ENCODE data around the gene CKLF.

CKLF gene

DNA sequence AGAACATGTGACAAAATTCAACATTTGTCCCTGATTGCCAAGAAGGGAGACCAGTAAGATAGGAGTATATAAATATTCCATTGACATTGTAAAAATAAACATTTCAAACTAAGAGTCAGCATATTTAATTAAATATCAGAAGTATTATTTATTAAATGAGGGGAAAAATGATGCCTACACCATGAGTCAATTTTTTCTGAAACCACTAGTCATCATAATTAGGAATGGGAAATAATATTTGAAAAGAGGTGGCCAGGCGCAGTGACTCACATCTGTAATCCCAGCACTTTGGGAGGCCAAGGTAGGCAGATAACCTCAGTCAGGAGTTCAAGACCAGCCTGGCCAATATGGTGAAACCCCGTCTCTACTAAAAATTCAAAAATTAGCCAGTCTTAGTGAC lies 16.0 kb downstream of the CKLF start:
- Mint-ChIP-seq H3K4me1 (peaks cover 20% of the 10 kb centered on the region), H3K9me3 (peaks cover 3% of the 10 kb centered on the region), H3K27me3 (no peaks in the 10 kb centered on the region), H3K27ac (no peak overlapping the region), H3K4me3 (no peak overlapping the region), H3K36me3 (peaks cover 9% of the 10 kb centered on the region)

DNA sequence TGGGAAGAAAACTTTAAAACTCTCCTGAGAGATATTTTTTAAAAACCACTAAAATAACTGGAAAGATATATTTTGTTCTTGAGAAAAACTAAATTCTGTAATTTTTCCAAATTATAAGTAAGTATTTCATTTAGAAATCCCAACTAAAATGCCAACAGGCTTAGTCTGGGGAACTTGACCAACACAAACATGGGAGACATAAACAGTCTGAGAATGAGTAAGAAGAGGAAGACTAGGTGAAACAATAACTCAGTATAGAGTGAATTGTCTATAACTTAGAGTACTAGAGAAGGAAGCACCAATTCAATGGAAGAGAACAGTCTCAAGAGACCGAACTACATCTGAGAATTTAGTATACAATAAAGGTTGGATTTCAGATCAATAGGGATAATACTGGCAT lies 16.8 kb downstream of the CKLF start:
- H3K4me3 Mint-ChIP-seq: no peak overlapping the region
- peaks cover 14% of the 10 kb centered on the region for H3K4me1 Mint-ChIP-seq
- H3K27ac Mint-ChIP-seq: no peak overlapping the region
- peaks cover 9% of the 10 kb centered on the region for H3K36me3 Mint-ChIP-seq
- H3K9me3 Mint-ChIP-seq: peaks cover 3% of the 10 kb centered on the region
- no peaks in the 10 kb centered on the region for H3K27me3 Mint-ChIP-seq

DNA sequence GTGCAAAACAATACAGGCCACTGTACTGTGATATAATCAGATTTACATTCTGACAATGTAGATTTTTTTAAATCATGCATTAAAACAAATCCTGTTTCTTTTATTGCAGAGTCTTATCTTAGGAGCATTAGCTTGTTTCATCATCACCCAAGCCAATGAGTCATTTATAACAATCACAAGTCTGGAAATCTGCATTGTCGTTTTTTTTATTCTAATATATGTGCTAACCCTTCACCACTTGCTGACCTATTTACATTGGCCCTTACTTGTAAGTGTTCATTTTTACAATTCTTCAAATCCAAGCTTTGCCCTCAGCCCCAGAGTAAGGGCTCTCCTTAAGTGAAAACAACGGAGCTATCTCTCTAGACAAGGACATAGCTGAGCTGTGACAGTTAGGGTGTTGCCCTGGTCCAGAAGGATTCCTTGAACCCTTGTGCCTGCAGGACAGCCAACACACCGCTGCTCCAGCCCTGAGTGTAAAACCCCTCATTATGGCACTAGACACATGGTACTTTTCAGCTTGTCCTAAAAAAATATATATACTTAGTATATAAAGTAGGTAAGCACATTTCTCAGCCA lies 17.5 kb downstream of the CKLF start:
- peaks cover 10% of the 10 kb centered on the region for H3K4me1 Mint-ChIP-seq
- H3K9me3 Mint-ChIP-seq: peaks cover 3% of the 10 kb centered on the region
- no peaks in the 10 kb centered on the region for H3K27me3 Mint-ChIP-seq
- H3K4me3 Mint-ChIP-seq: no peak overlapping the region
- H3K36me3 Mint-ChIP-seq: peaks cover 9% of the 10 kb centered on the region
- H3K27ac Mint-ChIP-seq: no peak overlapping the region

DNA sequence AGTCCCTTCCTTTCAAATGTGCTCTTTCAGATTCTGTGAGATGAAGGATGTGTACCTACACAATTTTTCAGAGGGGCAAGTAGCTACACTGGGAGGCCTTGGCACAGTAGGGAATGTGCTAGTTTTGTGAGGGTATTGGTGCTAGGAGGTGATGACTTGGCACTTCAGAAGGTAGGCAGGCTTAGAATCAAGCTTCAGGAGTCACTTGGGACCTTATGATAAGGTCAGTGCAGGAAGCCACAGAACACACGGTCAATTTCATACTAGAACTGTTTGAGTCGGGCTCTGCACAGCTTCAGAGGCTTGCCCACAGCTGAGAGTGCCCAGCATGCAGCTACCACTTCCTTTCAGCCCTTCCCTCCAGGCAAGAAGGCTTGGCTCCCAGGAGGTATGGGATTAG lies 20.0 kb downstream of the CKLF start:
- Mint-ChIP-seq H3K27me3 (no peaks in the 10 kb centered on the region), H3K4me1 (peaks cover 9% of the 10 kb centered on the region), H3K9me3 (peaks cover 2% of the 10 kb centered on the region), H3K36me3 (peaks cover 4% of the 10 kb centered on the region), H3K4me3 (no peak overlapping the region), H3K27ac (no peak overlapping the region)

DNA sequence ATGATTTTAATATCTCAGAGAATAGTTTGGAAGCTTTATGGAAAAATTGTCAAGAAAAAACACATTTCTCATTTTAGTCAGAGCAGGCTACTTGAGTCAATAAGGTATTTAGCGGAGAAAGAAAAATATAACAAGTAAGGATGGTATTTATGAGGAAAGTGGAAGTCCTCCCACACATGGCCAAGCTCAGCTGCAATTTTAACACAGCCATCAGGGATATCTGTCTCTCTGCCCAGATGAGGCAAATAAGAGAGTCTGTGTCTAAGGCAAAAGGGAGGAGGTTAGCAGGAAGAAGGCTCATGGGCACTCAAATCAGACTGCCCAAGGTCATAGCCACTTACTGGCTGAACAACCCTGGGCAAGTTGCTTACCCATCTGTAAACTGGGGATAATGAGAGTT lies 21.7 kb downstream of the CKLF start:
- no peaks in the 10 kb centered on the region for H3K9me3 Mint-ChIP-seq

DNA sequence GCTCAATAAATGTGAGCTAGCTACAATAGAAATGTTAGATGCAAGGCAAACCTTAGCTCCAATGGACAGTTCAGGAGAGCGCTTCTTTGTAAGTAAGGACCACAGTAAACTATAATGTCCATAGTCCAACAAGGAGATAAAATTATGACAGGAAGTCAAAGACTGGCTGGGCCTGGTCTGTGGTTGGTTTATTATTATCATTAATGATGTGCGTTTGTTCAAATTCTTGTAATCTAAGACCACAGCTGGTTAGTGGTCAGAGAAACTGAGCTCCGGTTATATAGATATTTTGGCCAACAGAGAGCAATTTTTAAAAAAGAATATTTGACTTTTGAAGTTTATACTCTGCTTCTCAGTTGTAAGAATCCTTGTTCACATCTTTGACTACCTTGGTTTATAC lies 22.2 kb downstream of the CKLF start:
- H3K4me1 Mint-ChIP-seq: peaks cover 7% of the 10 kb centered on the region
- H3K27me3 Mint-ChIP-seq: peaks cover 5% of the 10 kb centered on the region
- H3K27ac Mint-ChIP-seq: no peak overlapping the region
- no peak overlapping the region for H3K4me3 Mint-ChIP-seq
- no peaks in the 10 kb centered on the region for H3K36me3 Mint-ChIP-seq
- no peaks in the 10 kb centered on the region for H3K9me3 Mint-ChIP-seq

More for the DNA sequence above, 21.7 kb downstream of the CKLF start:
- Mint-ChIP-seq H3K4me3 (no peak overlapping the region), H3K27ac (no peak overlapping the region), H3K27me3 (peaks cover 3% of the 10 kb centered on the region), H3K36me3 (no peaks in the 10 kb centered on the region), H3K4me1 (peaks cover 4% of the 10 kb centered on the region)

DNA sequence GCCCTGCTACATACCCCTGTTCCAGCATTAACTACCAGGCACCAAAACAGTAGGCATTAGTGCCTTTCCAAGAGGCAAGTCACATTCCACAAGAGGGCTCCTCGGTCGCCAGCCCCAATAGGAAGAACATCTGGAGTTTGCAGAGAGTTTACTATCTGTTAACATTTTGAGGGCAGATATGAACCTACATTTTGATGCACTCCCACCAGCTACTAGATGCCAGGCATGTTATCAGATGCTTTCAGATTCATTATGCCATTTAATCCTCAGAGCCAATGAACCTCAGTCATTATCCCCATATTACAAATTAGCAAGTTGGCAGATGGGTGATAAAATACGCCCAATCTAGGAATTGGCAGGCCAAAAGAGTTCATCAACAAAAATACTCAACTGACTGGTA lies 22.7 kb downstream of the CKLF start:
- Mint-ChIP-seq H3K27me3 (peaks cover 8% of the 10 kb centered on the region), H3K4me1 (peaks cover 8% of the 10 kb centered on the region), H3K36me3 (no peaks in the 10 kb centered on the region), H3K4me3 (no peak overlapping the region), H3K9me3 (no peaks in the 10 kb centered on the region), H3K27ac (no peak overlapping the region)

DNA sequence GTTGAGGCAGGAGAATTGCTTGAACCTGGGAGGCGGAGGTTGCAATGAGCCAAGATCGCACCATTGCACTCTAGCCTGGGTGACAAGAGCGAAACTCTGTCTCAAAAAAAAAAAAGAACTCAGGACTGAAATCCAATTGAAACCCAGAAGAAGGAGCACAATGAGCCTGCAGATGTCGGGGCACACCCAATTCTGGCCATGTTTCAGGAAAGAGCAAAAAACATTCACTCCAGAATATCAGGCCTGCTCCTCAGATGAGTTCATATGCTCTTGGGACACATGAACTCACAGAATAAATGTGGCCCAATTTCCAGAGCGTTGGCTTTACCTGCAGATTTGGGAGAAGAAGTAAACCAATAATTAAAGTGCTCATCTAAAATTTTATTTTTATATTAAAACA lies 23.9 kb downstream of the CKLF start:
- Mint-ChIP-seq H3K27me3 (peaks cover 8% of the 10 kb centered on the region), H3K27ac (no peak overlapping the region), H3K4me1 (peaks cover 8% of the 10 kb centered on the region), H3K36me3 (no peaks in the 10 kb centered on the region), H3K9me3 (no peaks in the 10 kb centered on the region), H3K4me3 (no peak overlapping the region)

DNA sequence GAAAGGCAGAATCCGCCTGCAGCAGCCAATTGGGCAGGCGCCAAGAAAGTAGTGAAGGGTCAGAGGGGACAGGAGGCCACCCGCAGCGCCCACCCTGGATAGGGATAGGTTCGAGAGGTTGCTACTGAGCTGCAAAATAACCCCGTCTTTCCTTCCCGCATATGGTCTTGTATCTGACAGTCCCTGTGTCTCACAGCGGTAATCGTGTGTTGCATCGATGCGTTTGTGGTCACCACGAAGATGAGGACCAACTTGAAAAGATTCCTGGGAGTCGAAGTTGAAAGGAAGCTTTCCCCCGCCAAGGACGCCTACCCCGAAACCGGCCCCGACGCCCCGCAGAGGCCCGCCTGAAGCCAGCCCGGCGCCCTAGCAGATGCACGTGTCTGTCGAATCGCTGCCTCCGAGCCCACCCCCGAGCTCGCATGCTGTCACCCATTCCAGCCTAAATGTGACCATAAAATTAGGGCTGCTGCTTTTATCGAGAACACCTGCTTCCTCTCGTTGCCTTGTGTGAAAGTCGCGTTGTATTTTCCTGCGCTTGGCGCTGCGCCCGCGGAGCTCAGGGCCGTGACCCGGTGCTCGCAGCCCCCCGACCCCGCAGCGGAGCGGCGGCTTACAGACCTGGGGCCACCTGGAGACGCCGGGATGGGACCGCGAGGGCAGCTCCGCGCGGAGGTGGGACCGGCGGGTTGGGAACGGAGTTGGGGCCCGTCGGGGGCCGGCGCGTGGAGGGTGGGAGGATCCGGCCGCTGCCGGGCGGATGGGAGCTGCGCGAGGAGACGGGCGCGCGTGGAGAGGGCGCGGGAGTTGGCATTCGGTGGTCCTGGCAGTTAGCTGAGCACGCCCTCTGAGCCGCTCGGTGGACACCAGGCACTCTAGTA lies 26.5 kb downstream of the CKLF start, which contains the start of gene CMTM2:
Gene CMTM2 (plus strand): TSS at position 813 of the 881 bp plus-strand sequence. CDS start 145 bp downstream, outside the sequence.
- H3K36me3 Mint-ChIP-seq: no peaks in the 10 kb centered on the region
- H3K27me3 Mint-ChIP-seq: peaks cover 8% of the 10 kb centered on the region
- H3K4me1 Mint-ChIP-seq: peaks cover 8% of the 10 kb centered on the region
- H3K4me3 Mint-ChIP-seq: peak within 1 kb of the TSS; percentile 75
- no peak within 1 kb of the TSS for H3K27ac Mint-ChIP-seq
- no peaks in the 10 kb centered on the region for H3K9me3 Mint-ChIP-seq

DNA sequence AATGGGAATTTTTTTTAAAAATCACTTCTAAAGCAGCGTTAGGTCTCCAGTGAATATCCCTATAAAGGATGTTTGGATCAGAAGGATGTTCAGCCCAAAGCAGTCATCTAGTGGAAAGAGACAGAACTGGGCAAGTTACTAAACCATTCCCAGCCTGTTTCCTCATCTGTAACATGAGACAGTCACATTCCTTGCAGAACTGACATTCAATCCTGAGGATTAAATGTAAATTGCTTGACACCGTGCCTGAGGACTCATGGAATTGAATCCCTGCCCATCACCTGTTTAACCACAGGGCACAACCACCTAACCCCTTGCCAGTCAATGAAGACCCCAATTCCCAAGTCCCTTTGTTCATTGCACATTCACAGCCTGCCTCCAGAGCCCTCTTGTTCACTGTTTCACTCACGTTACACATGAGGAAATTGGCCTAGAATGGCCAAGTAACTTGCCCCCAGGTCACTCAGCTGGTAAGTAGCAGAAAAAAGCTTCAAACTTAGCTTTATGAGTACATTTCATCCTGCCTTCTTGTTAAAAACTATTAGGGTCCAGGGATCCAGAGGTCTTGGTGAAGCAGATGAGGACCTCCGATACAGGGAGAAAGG lies 28.3 kb downstream of the CKLF start:
- Mint-ChIP-seq H3K27ac (no peak overlapping the region), H3K4me1 (peaks cover 8% of the 10 kb centered on the region), H3K36me3 (no peaks in the 10 kb centered on the region), H3K4me3 (no peak overlapping the region), H3K27me3 (peaks cover 8% of the 10 kb centered on the region), H3K9me3 (no peaks in the 10 kb centered on the region)

DNA sequence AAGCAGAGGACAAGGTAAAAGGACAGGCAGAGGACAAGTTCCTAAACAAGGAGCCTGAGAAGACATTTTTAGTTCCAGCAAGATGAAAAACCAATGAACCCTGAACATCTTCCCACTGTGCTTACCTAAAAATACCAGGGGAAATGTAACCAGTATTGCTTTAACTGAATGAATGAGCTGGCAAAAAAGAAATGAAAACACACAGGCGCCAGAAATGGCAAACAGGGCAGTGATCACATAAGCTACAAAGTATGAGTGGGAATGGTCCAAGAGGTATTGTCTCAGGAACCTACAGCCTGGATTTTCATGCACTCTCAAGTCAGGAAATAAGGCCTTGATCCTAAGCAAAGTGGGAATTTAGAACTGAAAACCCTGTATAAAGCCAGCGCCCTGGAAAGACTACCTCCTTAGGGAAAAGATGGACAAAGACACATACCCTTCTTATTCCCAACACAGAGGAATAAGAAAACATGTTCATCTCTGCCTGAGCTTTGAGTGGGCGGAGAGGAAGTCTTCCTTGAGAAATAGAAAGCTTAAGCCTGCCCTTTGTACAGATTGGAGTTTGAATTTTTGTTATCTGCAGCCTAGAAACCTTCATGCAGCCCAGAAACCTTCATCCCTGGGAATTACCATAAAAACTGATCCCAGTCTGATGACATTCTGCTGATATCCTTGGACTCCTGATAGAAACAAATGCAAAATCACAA lies 29.0 kb downstream of the CKLF start:
- H3K4me1 Mint-ChIP-seq: peaks cover 8% of the 10 kb centered on the region
- H3K9me3 Mint-ChIP-seq: no peaks in the 10 kb centered on the region
- H3K27ac Mint-ChIP-seq: peak overlapping the region; percentile 35
- H3K27me3 Mint-ChIP-seq: peaks cover 8% of the 10 kb centered on the region
- no peak overlapping the region for H3K4me3 Mint-ChIP-seq
- H3K36me3 Mint-ChIP-seq: no peaks in the 10 kb centered on the region

DNA sequence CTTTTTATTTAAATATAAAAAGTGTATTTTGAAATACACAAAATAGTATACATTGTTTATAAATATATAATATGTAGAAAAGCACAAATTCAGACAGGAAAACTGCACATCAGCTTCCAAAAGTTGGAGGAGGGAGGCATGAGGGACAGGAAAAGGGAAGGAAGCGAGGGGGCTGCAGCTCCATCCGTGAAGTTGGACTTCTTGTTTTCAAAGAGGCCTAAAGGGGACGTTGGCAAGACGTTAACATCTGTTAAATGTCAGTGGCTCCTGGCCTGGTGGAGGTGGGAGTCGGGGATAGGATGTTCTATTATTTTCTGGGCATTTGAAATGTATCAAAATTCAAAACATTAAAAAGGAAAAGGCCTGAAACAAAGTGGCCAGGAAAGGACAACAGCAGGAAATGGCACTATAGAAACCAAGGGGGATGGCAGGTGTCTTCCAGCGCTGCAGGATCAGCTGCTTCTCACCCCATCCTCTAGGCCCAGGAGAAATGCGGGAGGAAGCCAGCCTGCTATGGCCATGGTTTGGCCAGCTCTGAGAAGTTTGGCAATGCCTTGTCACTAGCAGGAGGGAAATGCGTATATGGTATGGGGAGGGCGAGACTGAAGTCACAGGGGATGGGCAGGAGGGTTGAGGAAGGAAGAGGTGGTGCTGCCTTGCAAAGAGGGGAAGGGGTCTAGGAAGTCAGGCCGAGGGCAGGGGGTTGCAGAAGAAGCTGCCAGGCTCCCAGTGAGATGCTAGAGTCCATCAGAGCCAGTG lies 33.3 kb downstream of the CKLF start:
- Mint-ChIP-seq H3K27me3 (no peaks in the 10 kb centered on the region), H3K4me3 (no peak overlapping the region), H3K27ac (no peak overlapping the region), H3K9me3 (no peaks in the 10 kb centered on the region), H3K36me3 (no peaks in the 10 kb centered on the region), H3K4me1 (peaks cover 28% of the 10 kb centered on the region)

DNA sequence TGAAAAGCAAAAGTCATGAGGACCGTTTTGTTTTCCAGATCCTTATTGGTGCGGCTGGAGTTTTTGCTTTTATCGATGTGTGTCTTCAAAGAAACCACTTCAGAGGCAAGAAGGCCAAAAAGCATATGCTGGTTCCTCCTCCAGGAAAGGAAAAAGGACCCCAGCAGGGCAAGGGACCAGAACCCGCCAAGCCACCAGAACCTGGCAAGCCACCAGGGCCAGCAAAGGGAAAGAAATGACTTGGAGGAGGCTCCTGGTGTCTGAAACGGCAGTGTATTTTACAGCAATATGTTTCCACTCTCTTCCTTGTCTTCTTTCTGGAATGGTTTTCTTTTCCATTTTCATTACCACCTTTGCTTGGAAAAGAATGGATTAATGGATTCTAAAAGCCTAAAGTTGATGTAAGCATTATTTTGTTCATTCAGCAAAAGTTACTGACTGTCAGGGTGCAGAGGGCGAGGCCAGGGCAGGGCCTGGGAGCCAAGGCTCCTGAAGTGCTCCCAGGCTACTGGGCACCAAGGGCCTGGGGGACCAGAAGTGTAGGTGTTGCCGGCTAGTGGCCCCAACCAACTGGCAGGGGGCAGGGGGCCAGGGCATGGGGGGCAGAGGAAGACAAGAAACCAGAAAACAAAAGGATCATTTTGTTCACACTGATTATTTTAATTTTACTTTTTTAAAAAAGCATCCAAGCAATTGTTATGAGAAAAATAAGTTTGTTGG lies 35.7 kb downstream of the CKLF start:
- Mint-ChIP-seq H3K27ac (peak overlapping the region; percentile 84), H3K9me3 (no peaks in the 10 kb centered on the region), H3K4me1 (peaks cover 30% of the 10 kb centered on the region), H3K4me3 (no peak overlapping the region), H3K27me3 (no peaks in the 10 kb centered on the region), H3K36me3 (no peaks in the 10 kb centered on the region)

DNA sequence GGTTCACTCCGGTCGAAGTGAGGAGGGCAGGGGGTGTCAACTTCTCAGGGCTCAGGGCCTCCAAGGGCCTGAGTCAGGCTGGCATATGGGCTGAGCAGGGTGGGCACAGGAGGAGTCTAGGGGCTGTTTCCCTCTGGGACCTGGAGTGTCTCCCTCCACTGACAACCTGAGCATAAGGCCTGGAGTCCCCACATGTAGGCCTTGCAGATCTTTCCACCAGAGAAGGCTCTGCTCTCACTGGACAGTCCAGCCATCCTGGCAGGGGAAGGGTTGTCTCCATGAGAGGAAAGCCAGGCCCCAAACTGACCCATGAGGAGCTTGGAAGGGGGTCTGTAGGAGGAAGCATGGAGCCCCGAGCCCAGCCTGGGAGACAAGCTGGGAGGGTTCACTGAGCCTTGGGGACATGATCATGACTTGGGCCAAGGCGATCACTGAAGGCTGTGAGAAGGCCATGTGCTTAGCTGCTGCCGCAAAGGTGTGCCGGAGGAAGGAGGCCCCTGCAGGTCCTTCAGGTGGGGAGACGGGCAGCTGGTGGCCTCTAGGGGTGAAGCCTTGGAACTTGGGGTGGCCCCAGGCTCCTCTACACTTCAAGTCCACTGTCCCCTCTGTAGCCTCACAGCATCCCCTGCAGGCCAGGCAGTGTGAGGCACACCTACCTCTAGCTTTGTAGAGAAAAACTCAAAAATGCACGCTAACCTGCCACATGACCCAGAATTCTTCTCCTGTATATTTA lies 36.8 kb downstream of the CKLF start:
- H3K9me3 Mint-ChIP-seq: no peaks in the 10 kb centered on the region
- H3K27ac Mint-ChIP-seq: peak overlapping the region; percentile 49
- no peaks in the 10 kb centered on the region for H3K27me3 Mint-ChIP-seq
- peak overlapping the region; percentile 78 for H3K4me3 Mint-ChIP-seq
- peaks cover 30% of the 10 kb centered on the region for H3K4me1 Mint-ChIP-seq
- no peaks in the 10 kb centered on the region for H3K36me3 Mint-ChIP-seq

Data from activated naive CD4-positive, alpha-beta T cell treated with anti-CD3 and anti-CD28 coated beads, Interleukin-2, amount 50 U/mL, for 24 hours (primary cell).